Upper lobe of right lung (tissue), 1 donor: Measurements from ENCODE around the gene SHH. TPM values are rescaled to one million over a fixed set of nuclear protein-coding genes. Genes with fewer than 3 reads are reported as not detected.

Experiments
- ATAC-seq: fragments of 200-7000 bp; cut with Tn5 transposase; one replicate; pipeline ENCODE4 v1.9.1; 2020; ENCODE audit warnings: mild to moderate bottlenecking, moderate library complexity
- DNase-seq: peaks from one replicate; pipeline ENCODE4 v3.0.0-alpha.2; 2020
- H3K27ac ChIP-seq: fragments of 200-600 bp; one replicate; pipeline ENCODE4 v1.8.0; 2022
- H3K27me3 ChIP-seq: fragments of 200-600 bp; one replicate; pipeline ENCODE4 v1.8.0; 2022; ENCODE audit warnings: mild to moderate bottlenecking
- H3K36me3 ChIP-seq: fragments of 200-600 bp; one replicate; pipeline ENCODE4 v1.8.0; 2022
- H3K4me1 ChIP-seq: fragments of 200-600 bp; one replicate; pipeline ENCODE4 v1.8.0; 2022
- H3K4me3 ChIP-seq: fragments of 200-600 bp; one replicate; pipeline ENCODE4 v1.8.0; 2022; ENCODE audit warnings: mild to moderate bottlenecking
- H3K9me3 ChIP-seq: fragments of 200-600 bp; one replicate; pipeline ENCODE4 v1.8.0; 2022
- intact Hi-C: fragments of 100-400 bp; cut with DNase I; formaldehyde crosslinking; loops from one replicate; pipeline ENCODE4 v1.11.0; 2022
- total RNA-seq: library from RNA; stranded (reverse); fragmentation: NEBNext Ultra II Directional; extraction: Animal tissue kit (Norgen Biotek cat#: 25700); gene quantifications from one replicate; pipeline ENCODE4 v1.2.1, GENCODE V29; 2021
- TF ChIP-seq, protein P1 (sequence below): fragments of 200-600 bp; IDR thresholded peaks from one replicate; pipeline ENCODE4 v1.8.0; 2022; ENCODE audit warnings: antibody characterized with exemption
- donor health status: DM: no; HTN: yes; CAD: no; lungs with severe emphysema.

Gene SHH
- total RNA-seq, 1 donor from 2014 or later = 10.1 TPM

GRCh38 chr7:155850001-155850436 is 37.8 kb upstream of the SHH start:
- H3K9me3 ChIP-seq = no peaks in the 10 kb centered on the region
- H3K27me3 ChIP-seq = no peaks in the 10 kb centered on the region
- no peak for ATAC-seq
- H3K36me3 ChIP-seq = no peaks in the 10 kb centered on the region
- no peak overlapping the region for H3K27ac ChIP-seq
- no peak for DNase-seq
- TF ChIP-seq, protein P1, sequence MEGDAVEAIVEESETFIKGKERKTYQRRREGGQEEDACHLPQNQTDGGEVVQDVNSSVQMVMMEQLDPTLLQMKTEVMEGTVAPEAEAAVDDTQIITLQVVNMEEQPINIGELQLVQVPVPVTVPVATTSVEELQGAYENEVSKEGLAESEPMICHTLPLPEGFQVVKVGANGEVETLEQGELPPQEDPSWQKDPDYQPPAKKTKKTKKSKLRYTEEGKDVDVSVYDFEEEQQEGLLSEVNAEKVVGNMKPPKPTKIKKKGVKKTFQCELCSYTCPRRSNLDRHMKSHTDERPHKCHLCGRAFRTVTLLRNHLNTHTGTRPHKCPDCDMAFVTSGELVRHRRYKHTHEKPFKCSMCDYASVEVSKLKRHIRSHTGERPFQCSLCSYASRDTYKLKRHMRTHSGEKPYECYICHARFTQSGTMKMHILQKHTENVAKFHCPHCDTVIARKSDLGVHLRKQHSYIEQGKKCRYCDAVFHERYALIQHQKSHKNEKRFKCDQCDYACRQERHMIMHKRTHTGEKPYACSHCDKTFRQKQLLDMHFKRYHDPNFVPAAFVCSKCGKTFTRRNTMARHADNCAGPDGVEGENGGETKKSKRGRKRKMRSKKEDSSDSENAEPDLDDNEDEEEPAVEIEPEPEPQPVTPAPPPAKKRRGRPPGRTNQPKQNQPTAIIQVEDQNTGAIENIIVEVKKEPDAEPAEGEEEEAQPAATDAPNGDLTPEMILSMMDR = no peak
- no peaks in the 10 kb centered on the region for H3K4me1 ChIP-seq
- no peak overlapping the region for H3K4me3 ChIP-seq
- intact Hi-C loops = no loop called here

DNA sequence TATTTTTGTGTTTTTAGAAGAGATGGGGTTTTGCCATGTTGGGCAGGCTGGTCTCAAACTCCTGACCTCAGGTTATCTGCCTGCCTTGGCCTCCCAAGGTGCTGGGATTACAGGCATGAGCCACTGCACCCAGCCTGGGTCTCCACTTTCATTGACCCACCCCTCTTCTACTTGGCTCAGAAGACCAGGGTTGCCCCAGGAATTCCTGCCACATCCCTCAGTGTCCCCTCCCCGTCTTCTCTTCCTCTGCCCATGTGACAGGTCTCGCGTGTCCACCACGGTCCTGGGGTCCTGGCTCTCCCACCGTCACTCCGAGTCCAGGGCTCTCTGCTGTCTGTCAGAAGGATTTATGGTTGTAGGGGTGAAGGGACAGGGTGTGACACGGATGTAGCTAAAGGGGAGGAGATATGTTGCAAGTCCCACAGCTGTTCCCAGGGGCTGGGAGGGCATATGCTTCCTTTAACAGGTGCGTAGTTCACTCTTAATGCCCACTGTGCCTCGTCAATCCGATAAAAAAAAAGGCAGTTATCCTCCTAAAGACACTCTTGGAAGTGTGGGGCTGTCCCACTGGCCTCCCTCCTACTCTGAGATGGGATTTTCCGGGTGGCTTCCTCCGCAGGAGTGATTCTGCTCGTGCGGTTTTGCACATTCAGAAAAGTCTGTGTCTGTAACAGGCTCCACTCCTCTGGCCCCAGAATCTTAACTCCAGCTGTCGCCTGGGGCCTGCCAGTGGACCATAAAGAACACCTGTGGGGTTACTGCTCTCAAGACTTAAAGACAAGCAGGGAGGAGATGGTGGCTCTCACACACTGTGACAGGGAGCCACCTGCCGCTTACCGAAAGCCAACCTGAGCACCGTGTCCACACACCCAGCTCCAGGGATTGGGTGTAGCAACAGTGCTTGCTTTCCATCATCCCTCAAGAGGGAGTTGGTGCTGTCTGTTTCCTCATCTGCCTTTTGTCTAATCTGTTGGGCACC is 36.7 kb upstream of the SHH start:
- ATAC-seq = no peak
- TF ChIP-seq, protein P1 = no peak
- intact Hi-C loops = no loop called here
- no peak for DNase-seq
- no peak overlapping the region for H3K4me3 ChIP-seq
- no peaks in the 10 kb centered on the region for H3K27me3 ChIP-seq
- no peaks in the 10 kb centered on the region for H3K4me1 ChIP-seq
- no peak overlapping the region for H3K27ac ChIP-seq
- H3K36me3 ChIP-seq = no peaks in the 10 kb centered on the region
- H3K9me3 ChIP-seq = no peaks in the 10 kb centered on the region

DNA sequence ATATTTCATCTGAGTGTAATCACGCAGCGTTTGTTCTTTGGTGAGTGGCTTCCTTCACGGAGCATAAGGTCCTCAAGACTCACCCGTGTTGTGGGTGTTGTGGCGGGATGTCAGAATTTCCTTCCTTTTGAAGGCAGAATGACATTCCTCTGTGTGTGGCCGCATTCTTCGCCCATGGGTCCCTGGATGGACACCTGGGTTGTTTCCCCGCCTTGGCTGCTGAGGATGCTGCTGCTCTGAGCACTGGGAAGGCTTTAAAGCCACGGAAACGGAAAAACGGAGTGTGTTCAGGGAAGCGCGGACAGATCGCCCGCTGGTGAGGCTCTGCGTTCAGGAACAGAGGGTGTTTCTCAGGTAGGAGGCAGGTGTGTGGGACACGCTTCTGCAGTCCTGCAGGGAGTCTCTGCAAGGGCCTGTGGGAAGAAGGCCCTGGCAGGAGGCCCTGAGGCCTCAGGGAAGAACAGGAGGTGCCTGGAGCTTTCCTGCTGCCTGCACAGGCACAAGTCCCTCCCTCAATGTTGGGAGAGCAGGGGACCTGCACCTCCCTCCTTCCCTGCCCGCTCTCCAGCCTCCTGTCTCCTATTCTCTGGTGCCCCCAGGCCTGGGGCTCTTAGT is 35.7 kb upstream of the SHH start:
- DNase-seq (no peak), ATAC-seq (no peak)
- TF ChIP-seq, protein P1 = no peak
- Histone ChIP-seq H3K27ac (no peak overlapping the region), H3K9me3 (no peaks in the 10 kb centered on the region), H3K4me1 (no peaks in the 10 kb centered on the region), H3K4me3 (no peak overlapping the region), H3K27me3 (no peaks in the 10 kb centered on the region), H3K36me3 (no peaks in the 10 kb centered on the region)
- intact Hi-C loops = no loop called here

GRCh38 chr7:155846936-155847335 is 34.7 kb upstream of the SHH start:
- Histone ChIP-seq H3K4me1 (no peaks in the 10 kb centered on the region), H3K4me3 (no peak overlapping the region), H3K36me3 (no peaks in the 10 kb centered on the region), H3K27me3 (no peaks in the 10 kb centered on the region), H3K9me3 (no peaks in the 10 kb centered on the region), H3K27ac (no peak overlapping the region)
- TF ChIP-seq, protein P1 = no peak
- ATAC-seq (no peak), DNase-seq (no peak)
- intact Hi-C loops = no loop called here

DNA sequence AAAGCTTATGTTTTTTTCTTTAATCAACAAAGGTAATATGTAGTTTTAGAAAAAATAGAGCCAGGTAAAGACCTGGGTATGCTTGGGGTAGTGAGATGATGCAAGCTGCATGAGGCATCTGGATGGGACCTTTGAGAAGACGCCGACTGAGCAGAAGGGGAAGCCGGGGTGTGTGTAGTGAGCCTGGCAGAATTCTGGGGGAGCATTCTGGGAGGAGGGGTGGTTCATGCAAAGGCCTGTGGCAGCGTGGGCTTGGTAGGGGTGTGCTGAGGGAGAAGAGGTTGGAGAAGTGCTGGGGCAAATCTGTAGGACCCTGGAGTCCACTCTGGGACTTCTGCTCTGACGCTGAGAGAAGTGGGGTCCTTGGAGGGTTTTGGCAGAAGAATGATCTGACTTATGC is 33.9 kb upstream of the SHH start:
- intact Hi-C loops = no loop called here
- no peak overlapping the region for H3K27ac ChIP-seq
- no peaks in the 10 kb centered on the region for H3K4me1 ChIP-seq
- no peaks in the 10 kb centered on the region for H3K9me3 ChIP-seq
- H3K27me3 ChIP-seq = no peaks in the 10 kb centered on the region
- TF ChIP-seq, protein P1 = no peak
- H3K4me3 ChIP-seq = no peak overlapping the region
- no peaks in the 10 kb centered on the region for H3K36me3 ChIP-seq
- ATAC-seq (no peak), DNase-seq (no peak)
